ENCODE measurements around the gene GALNT16. TPM values are rescaled to one million over a fixed set of nuclear protein-coding genes. Genes with fewer than 3 reads are reported as not detected.
A peak's percentile ranks its signal among the peaks of the same experiment; 100 is the strongest.

GALNT16 gene
- total RNA-seq, 1 donor from 2014 or later: 6.2 TPM

GRCh38 chr14:69333791-69334337 lies 73.9 kb downstream of the GALNT16 start:
- peaks cover 4% of the 10 kb centered on the region for H3K4me1 Mint-ChIP-seq (ENCODE audit: low read depth, unreplicated experiment)
- H3K4me3 Mint-ChIP-seq (ENCODE audit: unreplicated experiment): no peak overlapping the region
- peaks cover 2% of the 10 kb centered on the region for H3K36me3 Mint-ChIP-seq (ENCODE audit: low read depth, unreplicated experiment)
- Histone ChIP-seq H3K4me1 (ENCODE audit: insufficient read depth, low read length) (no peaks in the 10 kb centered on the region), H4K20me1 (ENCODE audit: insufficient read depth, low read length) (no peaks in the 10 kb centered on the region), H3K9ac (ENCODE audit: low read length) (no peak overlapping the region), H3K27me3 (ENCODE audit: insufficient read depth, low read length) (peaks cover 3% of the 10 kb centered on the region), H3K4me2 (ENCODE audit: low read length) (no peak overlapping the region), H3K27ac (ENCODE audit: low read depth, low read length) (no peak overlapping the region), H3K79me2 (ENCODE audit: insufficient read depth, low read length) (no peaks in the 10 kb centered on the region), H3K4me3 (ENCODE audit: insufficient read depth, low read depth, low read length) (no peak overlapping the region), H3K9me3 (ENCODE audit: insufficient read depth, low read depth, low read length) (no peaks in the 10 kb centered on the region), H2AFZ (ENCODE audit: low read depth, low read length) (no peak overlapping the region), H3K36me3 (ENCODE audit: insufficient read depth, low read length) (no peaks in the 10 kb centered on the region)
- TF ChIP-seq CTCF (IDR thresholded peaks at IDR 0.05; ENCODE audit: insufficient read depth, low read depth, low read length): no peak
- no peak for TF ChIP-seq EZH2 (IDR thresholded peaks at IDR 0.05; ENCODE audit: insufficient read depth, low read length)
- peaks cover 16% of the 10 kb centered on the region for H3K27me3 Mint-ChIP-seq (ENCODE audit: low read depth, unreplicated experiment)
- DNase-seq (ENCODE audit: low read depth) (no peak), FAIRE-seq (no peak)
- H3K27ac Mint-ChIP-seq (ENCODE audit: unreplicated experiment): no peak overlapping the region
- no peaks in the 10 kb centered on the region for H3K9me3 Mint-ChIP-seq (ENCODE audit: unreplicated experiment)

- Mint-ChIP-seq H3K9me3 (ENCODE audit: unreplicated experiment) (no peaks in the 10 kb centered on the region), H3K4me1 (ENCODE audit: low read depth, unreplicated experiment) (peaks cover 4% of the 10 kb centered on the region), H3K36me3 (ENCODE audit: low read depth, unreplicated experiment) (peaks cover 2% of the 10 kb centered on the region), H3K27ac (ENCODE audit: unreplicated experiment) (no peak overlapping the region), H3K4me3 (ENCODE audit: unreplicated experiment) (no peak overlapping the region), H3K27me3 (ENCODE audit: low read depth, unreplicated experiment) (peaks cover 20% of the 10 kb centered on the region)
- TF ChIP-seq CTCF (IDR thresholded peaks at IDR 0.05; ENCODE audit: insufficient read depth, low read depth, low read length) (no peak), EZH2 (IDR thresholded peaks at IDR 0.05; ENCODE audit: insufficient read depth, low read length) (no peak)
- H3K79me2 ChIP-seq (ENCODE audit: insufficient read depth, low read length): no peaks in the 10 kb centered on the region
- H3K9me3 ChIP-seq (ENCODE audit: insufficient read depth, low read depth, low read length): no peaks in the 10 kb centered on the region
- H3K9ac ChIP-seq (ENCODE audit: low read length): no peak overlapping the region
- H3K27ac ChIP-seq (ENCODE audit: low read depth, low read length): no peak overlapping the region
- no peak overlapping the region for H3K4me2 ChIP-seq (ENCODE audit: low read length)
- H2AFZ ChIP-seq (ENCODE audit: low read depth, low read length): no peak overlapping the region
- DNase-seq (ENCODE audit: low read depth) (no peak), FAIRE-seq (no peak)
- no peaks in the 10 kb centered on the region for H3K36me3 ChIP-seq (ENCODE audit: insufficient read depth, low read length)
- peaks cover 3% of the 10 kb centered on the region for H3K27me3 ChIP-seq (ENCODE audit: insufficient read depth, low read length)
- no peaks in the 10 kb centered on the region for H4K20me1 ChIP-seq (ENCODE audit: insufficient read depth, low read length)
- H3K4me3 ChIP-seq (ENCODE audit: insufficient read depth, low read depth, low read length): no peak overlapping the region
- no peaks in the 10 kb centered on the region for H3K4me1 ChIP-seq (ENCODE audit: insufficient read depth, low read length)
Observed at GRCh38 chr14:69334576-69334975, 74.6 kb downstream of the GALNT16 start.

- H3K79me2 ChIP-seq (ENCODE audit: insufficient read depth, low read length): no peaks in the 10 kb centered on the region
- Mint-ChIP-seq H3K27me3 (ENCODE audit: low read depth, unreplicated experiment) (peaks cover 26% of the 10 kb centered on the region), H3K4me1 (ENCODE audit: low read depth, unreplicated experiment) (peaks cover 4% of the 10 kb centered on the region), H3K27ac (ENCODE audit: unreplicated experiment) (no peak overlapping the region), H3K4me3 (ENCODE audit: unreplicated experiment) (no peak overlapping the region), H3K9me3 (ENCODE audit: unreplicated experiment) (no peaks in the 10 kb centered on the region), H3K36me3 (ENCODE audit: low read depth, unreplicated experiment) (peaks cover 2% of the 10 kb centered on the region)
- H3K36me3 ChIP-seq (ENCODE audit: insufficient read depth, low read length): no peaks in the 10 kb centered on the region
- no peak overlapping the region for H3K27ac ChIP-seq (ENCODE audit: low read depth, low read length)
- no peak overlapping the region for H3K4me3 ChIP-seq (ENCODE audit: insufficient read depth, low read depth, low read length)
- H3K27me3 ChIP-seq (ENCODE audit: insufficient read depth, low read length): peaks cover 3% of the 10 kb centered on the region
- H3K4me1 ChIP-seq (ENCODE audit: insufficient read depth, low read length): no peaks in the 10 kb centered on the region
- H3K4me2 ChIP-seq (ENCODE audit: low read length): no peak overlapping the region
- no peak overlapping the region for H2AFZ ChIP-seq (ENCODE audit: low read depth, low read length)
- no peaks in the 10 kb centered on the region for H4K20me1 ChIP-seq (ENCODE audit: insufficient read depth, low read length)
- no peak for TF ChIP-seq EZH2 (IDR thresholded peaks at IDR 0.05; ENCODE audit: insufficient read depth, low read length)
- TF ChIP-seq CTCF (IDR thresholded peaks at IDR 0.05; ENCODE audit: insufficient read depth, low read depth, low read length): no peak
- H3K9me3 ChIP-seq (ENCODE audit: insufficient read depth, low read depth, low read length): no peaks in the 10 kb centered on the region
- DNase-seq (ENCODE audit: low read depth) (peak; percentile 60), FAIRE-seq (no peak)
- H3K9ac ChIP-seq (ENCODE audit: low read length): no peak overlapping the region
Observed at GRCh38 chr14:69335371-69335771, 75.4 kb downstream of the GALNT16 start.

Measured in astrocyte (in vitro differentiated cells and primary cell).